Immature natural killer cell (primary cell): Measurements from ENCODE around the gene CNPY2. TPM values are rescaled to one million over a fixed set of nuclear protein-coding genes. Genes with fewer than 3 reads are reported as not detected.
"Not testable (repeated sequence)": the region's sequence is repeated elsewhere in the genome, so short reads cannot be mapped to it uniquely, and the experiment has no call there.

Experiments
- DNase-seq, 3 donors: peaks; one replicate each; pipeline ENCODE4 v3.0.0; 2022; ENCODE audit warnings: mixed read lengths in 1 of 3
- H3K27ac Mint-ChIP-seq, 6 donors: one replicate each; pipeline ENCODE4 v1.8.0; 2020; ENCODE audit warnings: mixed read lengths in 6 of 6, mild to moderate bottlenecking in 5 of 6, inconsistent platforms in 4 of 6, moderate library complexity in 3 of 6
- H3K27me3 Mint-ChIP-seq, 3 donors: one replicate each; pipeline ENCODE4 v1.8.0; 2020 to 2021; ENCODE audit warnings: low read depth in 3 of 3, mild to moderate bottlenecking in 3 of 3, mixed read lengths in 3 of 3, moderate library complexity in 3 of 3, inconsistent platforms in 1 of 3
- H3K36me3 Mint-ChIP-seq, 3 donors: one replicate each; pipeline ENCODE4 v1.8.0; 2020; ENCODE audit warnings: mixed read lengths in 3 of 3, inconsistent platforms in 2 of 3, mild to moderate bottlenecking in 2 of 3
- H3K4me1 Mint-ChIP-seq, 2 donors: one replicate each; pipeline ENCODE4 v1.8.0; 2020; ENCODE audit warnings: inconsistent platforms in 2 of 2, mild to moderate bottlenecking in 2 of 2, mixed read lengths in 2 of 2, moderate library complexity in 1 of 2
- H3K4me3 Mint-ChIP-seq, 5 donors: one replicate each; pipeline ENCODE4 v1.8.0; 2020; ENCODE audit warnings: mild to moderate bottlenecking in 5 of 5, mixed read lengths in 5 of 5, inconsistent platforms in 3 of 5, moderate library complexity in 3 of 5
- H3K9me3 Mint-ChIP-seq, 6 donors: one replicate each; pipeline ENCODE4 v1.8.0; 2020; ENCODE audit warnings: mild to moderate bottlenecking in 6 of 6, mixed read lengths in 6 of 6, inconsistent platforms in 4 of 6, moderate library complexity in 3 of 6
- polyA plus RNA-seq, 3 donors: library from polyadenylated mRNA; unstranded; fragments of 300-500 nt; fragmentation: Illumina TruSeq; gene quantifications; one replicate each; pipeline ENCODE4 v1.2.3, GENCODE V29; 2021

Gene CNPY2
- polyA plus RNA-seq, 3 donors from 2014 or later = 201 to 232 (median 228) TPM

- DNase-seq = peak in 1 of 3 donors; percentile 14
- no peaks in the 10 kb centered on the region for H3K9me3 Mint-ChIP-seq
- H3K4me1 Mint-ChIP-seq = peaks cover 48 to 65% of the 10 kb centered on the region in 2 donors
- peaks cover 0 to 3% (median 2%) of the 10 kb centered on the region in 3 donors for H3K27me3 Mint-ChIP-seq
- H3K4me3 Mint-ChIP-seq = peak overlapping the region; percentile 94 to 96 (median 94)
- peak overlapping the region; percentile 94 to 99 (median 98) for H3K27ac Mint-ChIP-seq
- H3K36me3 Mint-ChIP-seq = no peaks in the 10 kb centered on the region
Measured at GRCh38 chr12:56299308-56299852, 16.4 kb downstream of the CNPY2 start.

- peaks cover 51 to 70% of the 10 kb centered on the region in 2 donors for H3K4me1 Mint-ChIP-seq
- H3K27me3 Mint-ChIP-seq = peaks cover 0 to 3% (median 2%) of the 10 kb centered on the region in 3 donors
- peak overlapping the region; percentile 94 to 96 (median 94) for H3K4me3 Mint-ChIP-seq
- peak overlapping the region; percentile 94 to 99 (median 98) for H3K27ac Mint-ChIP-seq
- no peaks in the 10 kb centered on the region for H3K9me3 Mint-ChIP-seq
- no peak for DNase-seq
- no peaks in the 10 kb centered on the region for H3K36me3 Mint-ChIP-seq
Measured at GRCh38 chr12:56298828-56299227, 17.0 kb downstream of the CNPY2 start.

- peaks cover 56 to 77% of the 10 kb centered on the region in 2 donors for H3K4me1 Mint-ChIP-seq
- peak overlapping the region in 1 of 6 donors; percentile 50 for H3K27ac Mint-ChIP-seq
- H3K36me3 Mint-ChIP-seq = no peaks in the 10 kb centered on the region
- DNase-seq = no peak
- peak overlapping the region in 1 of 5 donors; percentile 94 for H3K4me3 Mint-ChIP-seq
- H3K9me3 Mint-ChIP-seq = no peaks in the 10 kb centered on the region
- H3K27me3 Mint-ChIP-seq = peaks cover 0 to 3% (median 3%) of the 10 kb centered on the region in 3 donors
Measured at GRCh38 chr12:56297400-56297799, 18.4 kb downstream of the CNPY2 start.

- Mint-ChIP-seq H3K4me3 (no peak overlapping the region), H3K27ac (peak overlapping the region in 2 of 6 donors; percentile 55 to 61), H3K9me3 (no peaks in the 10 kb centered on the region), H3K27me3 (peaks cover 0 to 3% (median 3%) of the 10 kb centered on the region in 3 donors), H3K36me3 (peaks cover 0 to 4% (median 0%) of the 10 kb centered on the region in 3 donors), H3K4me1 (peaks cover 51 to 72% of the 10 kb centered on the region in 2 donors)
- DNase-seq = no peak
Measured at GRCh38 chr12:56296295-56296694, 19.5 kb downstream of the CNPY2 start.

GRCh38 chr12:56293795-56294194, 22.0 kb downstream of the CNPY2 start:
- Mint-ChIP-seq H3K36me3 (peaks cover 0 to 11% (median 0%) of the 10 kb centered on the region in 3 donors), H3K4me3 (no peak overlapping the region), H3K27me3 (peaks cover 0 to 3% (median 2%) of the 10 kb centered on the region in 3 donors), H3K4me1 (peaks cover 35 to 56% of the 10 kb centered on the region in 2 donors), H3K9me3 (no peaks in the 10 kb centered on the region), H3K27ac (no peak overlapping the region)
- DNase-seq = no peak

GRCh38 chr12:56288705-56289387, 26.9 kb downstream of the CNPY2 start:
- Mint-ChIP-seq H3K27ac (peak overlapping the region in 1 of 6 donors; percentile 29), H3K4me3 (no peak overlapping the region), H3K27me3 (peaks cover 0 to 3% (median 2%) of the 10 kb centered on the region in 3 donors), H3K9me3 (no peaks in the 10 kb centered on the region), H3K4me1 (peaks cover 13 to 31% of the 10 kb centered on the region in 2 donors), H3K36me3 (peaks cover 4 to 21% (median 5%) of the 10 kb centered on the region in 3 donors)
- DNase-seq = no peak

- Mint-ChIP-seq H3K4me3 (no peak overlapping the region), H3K27ac (peak overlapping the region in 1 of 6 donors; percentile 30), H3K4me1 (peaks cover 6 to 16% of the 10 kb centered on the region in 2 donors), H3K36me3 (peaks cover 14 to 32% (median 14%) of the 10 kb centered on the region in 3 donors), H3K27me3 (peaks cover 2 to 5% (median 3%) of the 10 kb centered on the region in 3 donors), H3K9me3 (no peaks in the 10 kb centered on the region)
- DNase-seq = no peak
Measured at GRCh38 chr12:56286044-56286830, 29.6 kb downstream of the CNPY2 start.

GRCh38 chr12:56284263-56284662, 31.5 kb downstream of the CNPY2 start:
- peaks cover 14 to 31% (median 19%) of the 10 kb centered on the region in 3 donors for H3K36me3 Mint-ChIP-seq

GRCh38 chr12:56282579-56282978, 33.2 kb downstream of the CNPY2 start:
- H3K4me1 Mint-ChIP-seq = peaks cover 4 to 7% of the 10 kb centered on the region in 2 donors
- DNase-seq = no peak
- no peak overlapping the region for H3K4me3 Mint-ChIP-seq
- H3K27ac Mint-ChIP-seq = peak overlapping the region in 1 of 6 donors; percentile 3
- H3K36me3 Mint-ChIP-seq = peaks cover 17 to 35% (median 23%) of the 10 kb centered on the region in 3 donors
- H3K9me3 Mint-ChIP-seq = no peaks in the 10 kb centered on the region
- peaks cover 0 to 4% (median 2%) of the 10 kb centered on the region in 3 donors for H3K27me3 Mint-ChIP-seq

More at GRCh38 chr12:56284263-56284662, 31.5 kb downstream of the CNPY2 start:
- H3K27ac Mint-ChIP-seq, H3K4me3 Mint-ChIP-seq, H3K4me1 Mint-ChIP-seq, H3K27me3 Mint-ChIP-seq, H3K9me3 Mint-ChIP-seq, DNase-seq: not testable (repeated sequence)

- H3K4me3 Mint-ChIP-seq = no peak overlapping the region
- no peak for DNase-seq
- H3K36me3 Mint-ChIP-seq = peaks cover 17 to 35% (median 23%) of the 10 kb centered on the region in 3 donors
Measured at GRCh38 chr12:56282030-56282429, 33.8 kb downstream of the CNPY2 start.

GRCh38 chr12:56280849-56281248, 34.9 kb downstream of the CNPY2 start:
- H3K27ac Mint-ChIP-seq = peak overlapping the region in 3 of 6 donors; percentile 18 to 65 (median 61)
- no peak for DNase-seq
- H3K36me3 Mint-ChIP-seq = peaks cover 22 to 37% (median 26%) of the 10 kb centered on the region in 3 donors
- no peaks in the 10 kb centered on the region for H3K9me3 Mint-ChIP-seq
- no peak overlapping the region for H3K4me3 Mint-ChIP-seq
- H3K27me3 Mint-ChIP-seq = peaks cover 0 to 4% (median 2%) of the 10 kb centered on the region in 3 donors
- H3K4me1 Mint-ChIP-seq = no peaks in the 10 kb centered on the region

More at GRCh38 chr12:56282030-56282429, 33.8 kb downstream of the CNPY2 start:
- Mint-ChIP-seq H3K9me3 (no peaks in the 10 kb centered on the region), H3K27me3 (peaks cover 0 to 4% (median 2%) of the 10 kb centered on the region in 3 donors), H3K27ac (peak overlapping the region in 2 of 6 donors; percentile 3 to 49), H3K4me1 (peaks cover 4 to 6% of the 10 kb centered on the region in 2 donors)

- Mint-ChIP-seq H3K4me3 (no peak overlapping the region), H3K27ac (no peak overlapping the region), H3K4me1 (no peaks in the 10 kb centered on the region), H3K9me3 (no peaks in the 10 kb centered on the region), H3K27me3 (peaks cover 0 to 4% (median 2%) of the 10 kb centered on the region in 3 donors), H3K36me3 (peaks cover 26 to 41% (median 29%) of the 10 kb centered on the region in 3 donors)
- DNase-seq = no peak
Measured at GRCh38 chr12:56278905-56279304, 36.9 kb downstream of the CNPY2 start.

- no peak overlapping the region for H3K4me3 Mint-ChIP-seq
- peaks cover 17 to 41% (median 20%) of the 10 kb centered on the region in 3 donors for H3K36me3 Mint-ChIP-seq
- no peak overlapping the region for H3K27ac Mint-ChIP-seq
- no peaks in the 10 kb centered on the region for H3K9me3 Mint-ChIP-seq
- no peak for DNase-seq
- no peaks in the 10 kb centered on the region for H3K4me1 Mint-ChIP-seq
- H3K27me3 Mint-ChIP-seq = no peaks in the 10 kb centered on the region
Measured at GRCh38 chr12:56274299-56274698, 41.5 kb downstream of the CNPY2 start.
